DND-41 (cell line): ENCODE data around the gene SAP25.

ENCODE experiments used
- EZH2 ChIP-seq: IDR thresholded peaks from 3 replicates; pipeline ENCODE4 v1.6.1; 2012; ENCODE audit warnings: borderline replicate concordance, low read depth, mild to moderate bottlenecking, moderate library complexity, low read length, inconsistent platforms; ENCODE audit not compliant: severe bottlenecking
- TF ChIP-seq, protein P1 (sequence below): IDR thresholded peaks from 2 replicates; pipeline ENCODE4 v1.5.1; 2012; ENCODE audit warnings: borderline replicate concordance, low read length, moderate library complexity, mild to moderate bottlenecking; ENCODE audit not compliant: poor library complexity, severe bottlenecking; ENCODE audit errors: extremely low read depth

DNA sequence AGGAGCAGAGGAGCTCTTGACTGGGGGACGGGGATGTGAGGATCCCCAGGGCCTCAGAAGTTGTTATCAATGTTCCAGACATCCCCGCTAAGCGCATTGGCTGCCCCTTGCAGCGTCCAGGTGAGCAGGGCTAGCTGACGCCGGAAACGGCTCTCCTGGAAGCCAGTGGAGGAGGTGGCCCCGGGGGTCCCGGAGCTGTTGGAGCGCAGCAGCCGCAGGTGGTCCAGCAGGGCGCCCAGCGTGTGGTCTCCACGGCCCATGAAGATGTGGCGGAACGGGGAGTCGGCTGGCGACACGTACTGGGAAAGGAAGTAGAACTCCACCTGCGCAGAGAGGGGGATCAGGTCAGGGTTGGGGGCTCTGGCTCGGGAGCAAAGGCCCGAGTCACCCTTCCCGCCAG lies 47.1 kb upstream of the SAP25 start:
- TF ChIP-seq, protein P1, sequence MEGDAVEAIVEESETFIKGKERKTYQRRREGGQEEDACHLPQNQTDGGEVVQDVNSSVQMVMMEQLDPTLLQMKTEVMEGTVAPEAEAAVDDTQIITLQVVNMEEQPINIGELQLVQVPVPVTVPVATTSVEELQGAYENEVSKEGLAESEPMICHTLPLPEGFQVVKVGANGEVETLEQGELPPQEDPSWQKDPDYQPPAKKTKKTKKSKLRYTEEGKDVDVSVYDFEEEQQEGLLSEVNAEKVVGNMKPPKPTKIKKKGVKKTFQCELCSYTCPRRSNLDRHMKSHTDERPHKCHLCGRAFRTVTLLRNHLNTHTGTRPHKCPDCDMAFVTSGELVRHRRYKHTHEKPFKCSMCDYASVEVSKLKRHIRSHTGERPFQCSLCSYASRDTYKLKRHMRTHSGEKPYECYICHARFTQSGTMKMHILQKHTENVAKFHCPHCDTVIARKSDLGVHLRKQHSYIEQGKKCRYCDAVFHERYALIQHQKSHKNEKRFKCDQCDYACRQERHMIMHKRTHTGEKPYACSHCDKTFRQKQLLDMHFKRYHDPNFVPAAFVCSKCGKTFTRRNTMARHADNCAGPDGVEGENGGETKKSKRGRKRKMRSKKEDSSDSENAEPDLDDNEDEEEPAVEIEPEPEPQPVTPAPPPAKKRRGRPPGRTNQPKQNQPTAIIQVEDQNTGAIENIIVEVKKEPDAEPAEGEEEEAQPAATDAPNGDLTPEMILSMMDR: no peak
- TF ChIP-seq EZH2: no peak
